ENCODE measurements around the gene RTN4R. TPM values are rescaled to one million over a fixed set of nuclear protein-coding genes. Genes with fewer than 3 reads are reported as not detected.

Gene RTN4R
- polyA plus RNA-seq, 1 of the 3 experiments (the other 2 are of a cell fraction) = 0.23 TPM

DNA sequence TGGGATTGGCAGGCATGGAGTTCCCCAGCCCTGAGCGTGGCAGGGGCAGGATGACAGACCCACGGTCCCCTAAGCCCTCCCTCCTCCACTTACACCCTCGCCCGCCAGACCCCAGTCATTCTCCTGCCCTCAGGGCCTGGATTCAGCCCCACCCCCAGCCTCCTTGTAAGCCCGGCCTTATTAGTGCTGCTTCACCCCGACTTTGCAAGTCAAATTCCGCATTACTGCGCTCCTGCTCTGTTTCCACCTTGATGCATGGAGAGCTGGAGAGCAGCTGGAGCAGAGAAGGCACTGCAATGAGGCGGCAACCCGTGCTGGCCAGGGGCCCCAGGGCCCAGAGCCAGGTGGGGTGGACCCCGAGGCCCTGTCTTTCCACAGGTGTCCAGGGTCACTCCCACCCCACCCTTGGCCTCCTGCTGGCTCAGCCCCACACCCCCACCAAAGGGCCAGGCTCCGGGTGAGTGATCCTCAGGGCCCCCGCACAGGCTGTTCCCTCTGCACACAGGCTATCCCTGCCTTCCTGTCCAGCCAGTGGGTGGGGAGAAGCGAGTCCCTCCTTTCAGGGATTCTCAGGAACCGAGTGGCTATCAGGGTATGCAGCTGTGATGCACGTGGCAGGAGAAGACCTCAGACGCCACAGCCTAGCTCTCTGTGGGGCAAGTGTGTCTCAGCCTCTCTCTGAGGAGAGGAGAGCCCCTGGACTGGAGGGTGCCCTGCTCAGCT is 36.4 kb downstream of the RTN4R start (continued):
- TF ChIP-seq, protein P1, sequence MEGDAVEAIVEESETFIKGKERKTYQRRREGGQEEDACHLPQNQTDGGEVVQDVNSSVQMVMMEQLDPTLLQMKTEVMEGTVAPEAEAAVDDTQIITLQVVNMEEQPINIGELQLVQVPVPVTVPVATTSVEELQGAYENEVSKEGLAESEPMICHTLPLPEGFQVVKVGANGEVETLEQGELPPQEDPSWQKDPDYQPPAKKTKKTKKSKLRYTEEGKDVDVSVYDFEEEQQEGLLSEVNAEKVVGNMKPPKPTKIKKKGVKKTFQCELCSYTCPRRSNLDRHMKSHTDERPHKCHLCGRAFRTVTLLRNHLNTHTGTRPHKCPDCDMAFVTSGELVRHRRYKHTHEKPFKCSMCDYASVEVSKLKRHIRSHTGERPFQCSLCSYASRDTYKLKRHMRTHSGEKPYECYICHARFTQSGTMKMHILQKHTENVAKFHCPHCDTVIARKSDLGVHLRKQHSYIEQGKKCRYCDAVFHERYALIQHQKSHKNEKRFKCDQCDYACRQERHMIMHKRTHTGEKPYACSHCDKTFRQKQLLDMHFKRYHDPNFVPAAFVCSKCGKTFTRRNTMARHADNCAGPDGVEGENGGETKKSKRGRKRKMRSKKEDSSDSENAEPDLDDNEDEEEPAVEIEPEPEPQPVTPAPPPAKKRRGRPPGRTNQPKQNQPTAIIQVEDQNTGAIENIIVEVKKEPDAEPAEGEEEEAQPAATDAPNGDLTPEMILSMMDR (IDR thresholded peaks at IDR 0.05) = no peak
- TF ChIP-seq JUND (IDR thresholded peaks at IDR 0.05) (no peak), NRF1 (IDR thresholded peaks at IDR 0.05; ENCODE audit: low read depth, low read length) (no peak), USF1 (IDR thresholded peaks at IDR 0.05; ENCODE audit: borderline replicate concordance, low read depth) (no peak), ZBTB33 (IDR thresholded peaks at IDR 0.05; ENCODE audit: borderline replicate concordance, low read depth) (no peak), NFIC (IDR thresholded peaks at IDR 0.05; ENCODE audit: borderline replicate concordance) (no peak), RFX5 (IDR thresholded peaks at IDR 0.05; ENCODE audit: low read length) (no peak), TEAD4 (IDR thresholded peaks at IDR 0.05; ENCODE audit: borderline replicate concordance, insufficient read depth) (no peak), GATA2 (CRISPR knock-in tag; IDR thresholded peaks at IDR 0.05) (no peak), CHD2 (IDR thresholded peaks at IDR 0.05; ENCODE audit: low read length, partially characterized antibody) (no peak), PBX3 (IDR thresholded peaks at IDR 0.05) (no peak)

- H3K79me2 ChIP-seq (ENCODE audit: insufficient read depth) = no peaks in the 10 kb centered on the region
- no peak overlapping the region for H3K4me3 ChIP-seq (ENCODE audit: low read depth in 2 of 2, low read length in 1 of 2)
- 33% methylated on average over 5 of the region's 11 CpGs for WGBS (ENCODE audit: low lambda C conversion rate)
- H3F3A ChIP-seq (replicated peaks; ENCODE audit: insufficient read depth) = no peaks in the 10 kb centered on the region
- peaks cover 0 to 17% of the 10 kb centered on the region in 2 experiments; a peak in 1 of 4 replicates for H3K4me1 ChIP-seq (ENCODE audit: control insufficient read depth in 1 of 2, insufficient read depth in 2 of 2, low read depth in 1 of 2, low read length in 1 of 2)
- H4K20me1 ChIP-seq (ENCODE audit: insufficient read depth) = no peaks in the 10 kb centered on the region
- H3K27me3 ChIP-seq (ENCODE audit: insufficient read depth) = peaks cover 10% of the 10 kb centered on the region; the same call in 1 of the 2 replicates
- ChIA-PET CTCF (interaction anchor here (2.0 kb wide), 1 partner anchor 74 kb away, joined by 5 read pairs; no protein-coding TSS in a partner anchor), POLR2A (no interaction called here)
- no peak overlapping the region for H3K9ac ChIP-seq
- H3K9me2 ChIP-seq = no peaks in the 10 kb centered on the region
- no peaks in the 10 kb centered on the region for H3K36me3 ChIP-seq (replicated peaks in 1 of 2; ENCODE audit: control insufficient read depth in 1 of 2, insufficient read depth in 2 of 2, low read length in 1 of 2)
- no peak overlapping the region for H3K27ac ChIP-seq (ENCODE audit: low read depth in 2 of 2, low read length in 1 of 2)
- no peak overlapping the region for H2AFZ ChIP-seq (ENCODE audit: low read depth)
- no peak for DNase-seq
- no peak overlapping the region for H3K4me2 ChIP-seq
- H3K9me3 ChIP-seq = no peaks in the 10 kb centered on the region
- TF ChIP-seq CHD2 (IDR thresholded peaks at IDR 0.05; ENCODE audit: low read length, partially characterized antibody) (no peak), ELF1 (IDR thresholded peaks at IDR 0.05) (no peak), YY1 (IDR thresholded peaks at IDR 0.05; ENCODE audit: low read depth) (no peak), FOSL2 (IDR thresholded peaks at IDR 0.05; ENCODE audit: borderline replicate concordance, low read depth) (no peak), FOXM1 (IDR thresholded peaks at IDR 0.05; ENCODE audit: low read depth) (no peak), PBX3 (IDR thresholded peaks at IDR 0.05) (no peak), NRF1 (IDR thresholded peaks at IDR 0.05; ENCODE audit: low read depth, low read length) (no peak), REST (IDR thresholded peaks at IDR 0.05; ENCODE audit: low read depth, low read length) (no peak), RXRA (IDR thresholded peaks at IDR 0.05; ENCODE audit: borderline replicate concordance, low read depth) (no peak), EZH2phosphoT487 (IDR thresholded peaks at IDR 0.05; ENCODE audit: borderline replicate concordance, low read depth) (no peak), RAD21 (IDR thresholded peaks at IDR 0.05; ENCODE audit: low read length) (no peak)
Measured at GRCh38 chr22:20230777-20231420, 37.2 kb downstream of the RTN4R start.
